Measurements from ENCODE around the gene GNB1. TPM values are rescaled to one million over a fixed set of nuclear protein-coding genes. Genes with fewer than 3 reads are reported as not detected.

Gene GNB1
- total RNA-seq, 2 donors from 2014 or later = 69.9 to 91.6 TPM

DNA sequence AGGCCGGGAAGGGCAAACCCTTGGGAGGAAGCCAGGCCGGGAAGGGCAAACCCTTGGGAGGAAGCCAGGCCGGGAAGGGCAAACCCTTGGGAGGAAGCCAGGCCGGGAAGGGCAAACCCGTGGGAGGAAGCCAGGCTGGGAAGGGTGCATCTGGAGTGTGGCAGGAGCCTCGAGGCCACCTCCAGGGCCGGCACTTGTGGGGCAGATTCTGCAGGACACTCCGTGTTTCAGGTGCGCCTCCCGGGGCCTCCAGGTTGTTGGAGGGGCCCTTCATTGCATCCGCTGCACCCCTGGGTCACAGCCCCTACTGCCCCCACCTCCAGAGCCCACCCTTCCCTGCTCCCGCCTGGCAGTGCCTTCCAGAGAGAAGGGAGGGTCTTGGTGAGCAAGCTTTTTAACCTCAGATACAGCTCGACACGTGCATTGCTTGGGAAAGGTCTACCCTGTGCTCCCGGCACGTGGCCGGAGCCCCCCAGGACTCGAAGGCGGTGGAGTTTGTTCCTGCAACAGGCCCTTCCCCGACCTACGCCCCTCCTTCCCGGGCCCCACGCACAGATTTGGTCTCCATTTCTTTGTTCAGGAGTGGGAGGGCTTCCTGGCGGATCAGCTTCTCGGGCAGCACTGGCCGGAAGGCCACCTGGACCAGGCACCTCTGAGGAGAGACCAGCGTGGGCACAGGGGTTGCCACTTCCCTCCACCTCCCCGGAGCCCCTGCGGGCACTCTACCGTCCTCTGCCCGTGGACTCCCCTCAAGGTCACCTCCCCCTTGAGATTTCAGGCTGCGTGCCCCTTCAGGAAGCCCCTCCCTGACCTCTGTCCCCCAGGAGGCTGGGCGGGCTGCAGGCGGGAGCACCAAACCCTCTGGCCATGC, 37.6 kb upstream of the GNB1 start:
- peaks cover 0 to 17% of the 10 kb centered on the region in 2 donors for H3K4me1 ChIP-seq
- no peaks in the 10 kb centered on the region for H3K27me3 ChIP-seq
- no peak overlapping the region for H3K4me3 ChIP-seq
- H3K9me3 ChIP-seq = no peaks in the 10 kb centered on the region
- no peak overlapping the region for H3K27ac ChIP-seq
- no peak for DNase-seq (ENCODE audit: low spot score)
- TF ChIP-seq, protein P1, sequence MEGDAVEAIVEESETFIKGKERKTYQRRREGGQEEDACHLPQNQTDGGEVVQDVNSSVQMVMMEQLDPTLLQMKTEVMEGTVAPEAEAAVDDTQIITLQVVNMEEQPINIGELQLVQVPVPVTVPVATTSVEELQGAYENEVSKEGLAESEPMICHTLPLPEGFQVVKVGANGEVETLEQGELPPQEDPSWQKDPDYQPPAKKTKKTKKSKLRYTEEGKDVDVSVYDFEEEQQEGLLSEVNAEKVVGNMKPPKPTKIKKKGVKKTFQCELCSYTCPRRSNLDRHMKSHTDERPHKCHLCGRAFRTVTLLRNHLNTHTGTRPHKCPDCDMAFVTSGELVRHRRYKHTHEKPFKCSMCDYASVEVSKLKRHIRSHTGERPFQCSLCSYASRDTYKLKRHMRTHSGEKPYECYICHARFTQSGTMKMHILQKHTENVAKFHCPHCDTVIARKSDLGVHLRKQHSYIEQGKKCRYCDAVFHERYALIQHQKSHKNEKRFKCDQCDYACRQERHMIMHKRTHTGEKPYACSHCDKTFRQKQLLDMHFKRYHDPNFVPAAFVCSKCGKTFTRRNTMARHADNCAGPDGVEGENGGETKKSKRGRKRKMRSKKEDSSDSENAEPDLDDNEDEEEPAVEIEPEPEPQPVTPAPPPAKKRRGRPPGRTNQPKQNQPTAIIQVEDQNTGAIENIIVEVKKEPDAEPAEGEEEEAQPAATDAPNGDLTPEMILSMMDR (IDR thresholded peaks at IDR 0.05) = no peak
- no peaks in the 10 kb centered on the region for H3K36me3 ChIP-seq

DNA sequence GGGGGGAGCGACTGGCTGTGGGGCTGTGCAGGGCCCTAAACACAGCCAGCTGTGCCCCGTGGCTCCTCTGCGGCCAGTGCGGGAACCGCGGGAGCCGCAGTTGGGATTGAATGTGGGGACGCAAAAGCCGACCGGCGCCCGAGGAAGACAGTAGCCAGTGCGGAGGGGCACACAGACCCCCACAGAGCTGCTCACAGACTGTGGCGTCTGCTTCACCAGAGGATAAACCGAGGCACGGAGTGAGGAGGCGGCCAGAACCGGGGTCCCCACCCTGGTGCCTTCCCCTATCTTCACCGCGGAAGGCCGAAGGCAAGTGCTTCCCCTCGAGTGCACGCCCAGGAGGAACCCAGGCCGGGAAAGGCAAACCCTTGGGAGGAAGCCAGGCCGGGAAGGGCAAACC, 36.9 kb upstream of the GNB1 start:
- Histone ChIP-seq H3K9me3 (no peaks in the 10 kb centered on the region), H3K27ac (no peak overlapping the region), H3K36me3 (no peaks in the 10 kb centered on the region), H3K4me1 (peaks cover 0 to 17% of the 10 kb centered on the region in 2 donors), H3K27me3 (no peaks in the 10 kb centered on the region), H3K4me3 (no peak overlapping the region)
- TF ChIP-seq, protein P1 (IDR thresholded peaks at IDR 0.05) = no peak
- no peak for DNase-seq (ENCODE audit: low spot score)

DNA sequence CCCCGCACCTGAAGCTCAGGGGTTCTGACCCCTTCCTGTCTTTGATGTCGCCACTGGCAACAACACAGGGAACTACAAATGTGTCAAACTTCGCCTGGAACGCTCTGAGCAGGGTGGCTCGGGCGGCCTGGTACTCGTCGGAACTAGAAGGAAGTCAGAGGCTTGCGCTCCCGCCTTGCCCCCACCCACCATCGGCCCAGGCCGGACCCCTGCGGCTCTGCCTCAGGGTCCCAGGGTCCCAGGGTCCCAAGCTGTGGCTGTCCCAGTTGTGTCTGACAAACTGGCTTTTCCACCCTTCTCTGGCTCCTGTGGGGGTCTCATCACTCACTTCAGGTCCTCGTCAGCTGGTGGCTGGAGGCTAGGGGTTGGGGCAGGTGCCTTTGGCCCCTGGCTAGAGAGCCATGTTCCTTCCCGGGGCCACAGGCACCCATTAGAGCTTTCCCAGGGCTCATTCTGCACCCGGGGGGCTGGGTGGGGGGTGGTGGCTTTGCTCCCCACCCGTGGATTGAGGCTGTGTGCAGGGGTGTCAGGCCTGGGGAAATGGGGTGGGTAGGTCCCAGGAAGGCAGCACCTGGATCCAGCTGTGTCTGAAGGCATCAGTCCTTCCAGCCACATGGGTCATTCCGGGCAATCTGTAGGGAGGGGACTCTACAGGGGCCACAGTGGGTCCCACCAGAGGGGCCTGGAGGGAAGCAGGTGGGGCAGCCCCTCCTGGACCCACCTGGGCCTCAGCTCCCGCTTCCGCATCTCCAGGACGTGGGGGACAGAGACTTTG, 36.2 kb upstream of the GNB1 start:
- Histone ChIP-seq H3K9me3 (no peaks in the 10 kb centered on the region), H3K27me3 (no peaks in the 10 kb centered on the region), H3K36me3 (no peaks in the 10 kb centered on the region), H3K4me3 (no peak overlapping the region), H3K27ac (no peak overlapping the region), H3K4me1 (peaks cover 0 to 17% of the 10 kb centered on the region in 2 donors)
- DNase-seq (ENCODE audit: low spot score) = no peak
- TF ChIP-seq, protein P1 (IDR thresholded peaks at IDR 0.05) = no peak

DNA sequence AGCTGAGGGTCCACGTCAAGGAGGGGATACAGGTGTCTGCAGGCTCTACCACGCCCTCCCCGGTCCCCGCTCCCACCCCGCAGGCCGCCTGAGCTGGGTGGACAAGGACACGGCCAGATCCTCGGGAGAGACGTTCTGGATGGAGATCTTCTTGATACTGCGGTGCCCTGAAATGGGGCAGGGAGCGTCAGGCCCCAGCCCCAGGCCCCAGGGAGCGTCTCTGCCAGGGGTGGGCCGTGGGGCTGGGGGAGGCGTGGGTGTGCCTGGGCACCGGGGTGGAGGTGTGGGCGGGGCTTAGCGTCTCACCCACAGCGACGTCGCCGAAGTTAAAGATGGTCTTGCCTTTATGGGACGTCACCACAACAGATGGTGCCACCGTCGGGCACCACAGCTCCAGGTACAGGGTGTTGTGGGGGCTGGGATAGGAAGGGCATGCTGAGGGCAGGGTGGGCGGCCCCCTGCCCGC, 35.5 kb upstream of the GNB1 start:
- H3K27ac ChIP-seq = no peak overlapping the region
- no peak for DNase-seq (ENCODE audit: low spot score)
- H3K4me1 ChIP-seq = peaks cover 0 to 17% of the 10 kb centered on the region in 2 donors
- no peaks in the 10 kb centered on the region for H3K9me3 ChIP-seq
- TF ChIP-seq, protein P1 (IDR thresholded peaks at IDR 0.05) = no peak
- no peaks in the 10 kb centered on the region for H3K27me3 ChIP-seq
- H3K36me3 ChIP-seq = no peaks in the 10 kb centered on the region
- no peak overlapping the region for H3K4me3 ChIP-seq

DNA sequence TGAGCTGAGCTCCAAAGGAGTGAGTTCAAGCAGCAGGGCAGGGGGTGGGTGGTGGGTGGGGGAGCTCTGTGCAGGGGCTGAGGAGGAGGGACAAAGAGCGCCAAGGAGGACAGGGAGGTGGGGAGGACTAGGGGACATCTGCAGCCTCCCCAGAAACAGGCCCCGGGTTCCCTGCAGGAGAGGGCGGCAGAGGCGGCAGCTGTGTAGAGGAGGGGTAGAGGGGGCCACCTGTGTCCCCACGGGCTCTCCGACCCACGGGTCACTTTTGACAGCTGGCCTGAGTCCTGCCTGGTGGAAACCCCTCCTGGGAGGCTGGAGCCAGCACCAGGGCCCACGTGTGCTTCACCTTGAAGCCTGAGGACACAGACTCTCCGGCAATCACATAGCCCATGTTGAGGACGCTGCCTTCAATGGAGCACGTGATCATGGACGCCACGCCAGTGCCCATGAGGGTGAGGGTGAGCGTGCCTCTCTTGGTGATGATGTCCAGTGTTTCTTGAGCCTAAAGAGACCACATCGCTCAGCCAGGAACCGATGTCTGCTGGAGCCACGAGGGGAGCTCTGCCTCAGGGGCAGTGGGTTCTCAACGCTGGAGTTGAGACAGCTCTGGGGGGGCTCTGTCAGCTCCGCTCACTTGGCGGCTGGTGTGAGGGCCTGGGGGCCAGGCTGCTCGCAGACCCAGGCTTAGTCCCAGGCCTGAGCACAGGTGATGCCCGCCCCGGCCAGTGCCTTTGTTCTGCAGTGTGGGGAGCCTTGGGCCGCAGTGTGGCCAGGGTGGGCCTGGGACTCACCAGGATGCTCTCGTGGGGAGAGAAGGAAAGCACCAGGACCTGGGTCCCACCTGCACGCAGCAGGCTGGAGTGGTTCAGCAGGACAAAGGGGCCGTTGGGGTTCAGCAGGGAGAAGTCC, 34.8 kb upstream of the GNB1 start:
- TF ChIP-seq, protein P1 (IDR thresholded peaks at IDR 0.05) = no peak
- no peak for DNase-seq (ENCODE audit: low spot score)
- H3K27me3 ChIP-seq = no peaks in the 10 kb centered on the region

More for the DNA sequence above, 34.8 kb upstream of the GNB1 start:
- no peak overlapping the region for H3K4me3 ChIP-seq
- no peaks in the 10 kb centered on the region for H3K9me3 ChIP-seq
- no peaks in the 10 kb centered on the region for H3K36me3 ChIP-seq
- H3K4me1 ChIP-seq = peaks cover 0 to 17% of the 10 kb centered on the region in 2 donors
- no peak overlapping the region for H3K27ac ChIP-seq
